HEK293 (cell line): ENCODE results near the gene MTMR12.

Experiments
- CTCF ChIP-seq: fragments of 450-650 bp; formaldehyde crosslinking; IDR thresholded peaks from 2 replicates; pipeline ENCODE4 v1.5.1; 2016; ENCODE audit warnings: missing biosample characterization, missing genetic modification characterization
- MEIS1 ChIP-seq: sonication (generic); formaldehyde crosslinking; IDR thresholded peaks from 2 replicates; pipeline ENCODE4 v1.8.1; 2022; ENCODE audit warnings: missing genetic modification reagents, mild to moderate bottlenecking, borderline replicate concordance
- OVOL3 ChIP-seq: fragments of 450-650 bp; formaldehyde crosslinking; IDR thresholded peaks from 2 replicates; pipeline ENCODE4 v1.5.1; 2016; ENCODE audit warnings: missing biosample characterization, missing genetic modification characterization
- PRDM1 ChIP-seq: fragments of 450-650 bp; formaldehyde crosslinking; IDR thresholded peaks from 2 replicates; pipeline ENCODE4; 2016; ENCODE audit warnings: missing biosample characterization, missing genetic modification characterization
- PRDM6 ChIP-seq: fragments of 450-650 bp; formaldehyde crosslinking; IDR thresholded peaks from 2 replicates; pipeline ENCODE4 v1.5.1; 2017; ENCODE audit warnings: missing biosample characterization, missing genetic modification characterization
- REPIN1 ChIP-seq: fragments of 450-650 bp; formaldehyde crosslinking; IDR thresholded peaks from 2 replicates; pipeline ENCODE4 v1.5.1; 2017; ENCODE audit warnings: missing biosample characterization, missing genetic modification characterization, low read depth
- REST ChIP-seq: fragments of 450-650 bp; formaldehyde crosslinking; IDR thresholded peaks from 2 replicates; pipeline ENCODE4 v1.5.1; 2016; ENCODE audit warnings: missing biosample characterization, missing genetic modification characterization
- SP7 ChIP-seq: fragments of 450-650 bp; formaldehyde crosslinking; IDR thresholded peaks from 2 replicates; pipeline ENCODE4 v1.5.1; 2016; ENCODE audit warnings: missing biosample characterization, missing genetic modification characterization
- ZFP41 ChIP-seq: fragments of 450-650 bp; formaldehyde crosslinking; IDR thresholded peaks from 2 replicates; pipeline ENCODE4 v1.5.1; 2016; ENCODE audit warnings: missing biosample characterization, missing genetic modification characterization, borderline replicate concordance
- ZNF184 ChIP-seq: fragments of 450-650 bp; IDR thresholded peaks from 2 replicates; pipeline ENCODE4 v1.5.1; 2018; ENCODE audit warnings: missing biosample characterization, mild to moderate bottlenecking, missing genetic modification characterization
- ZNF488 ChIP-seq: fragments of 450-650 bp; formaldehyde crosslinking; IDR thresholded peaks from 2 replicates; pipeline ENCODE4 v1.5.1; 2016; ENCODE audit warnings: missing biosample characterization, missing genetic modification characterization
- ZNF624 ChIP-seq: fragments of 450-650 bp; formaldehyde crosslinking; IDR thresholded peaks from 2 replicates; pipeline ENCODE4 v1.5.1; 2017; ENCODE audit warnings: missing biosample characterization, missing genetic modification characterization

GRCh38 chr5:32315221-32316014, 2.7 kb upstream of the MTMR12 start:
- TF ChIP-seq CTCF (tag by site-specific recombination) (no peak), ZNF184 (tag by site-specific recombination) (no peak), OVOL3 (tag by site-specific recombination) (no peak), ZNF488 (tag by site-specific recombination) (no peak), MEIS1 (CRISPR knock-in tag) (no peak), REST (tag by site-specific recombination) (no peak), REPIN1 (tag by site-specific recombination) (no peak), SP7 (tag by site-specific recombination) (no peak), ZFP41 (no peak), PRDM1 (no peak), ZNF624 (no peak), PRDM6 (tag by site-specific recombination) (no peak)
